Sigmoid colon (tissue), 3 donors: ENCODE data around the gene AUTS2.

ENCODE experiments used
- CTCF ChIP-seq, 4 experiments: fragments of 450-650 bp in 3 of 4; fragments of 200-600 bp in 1 of 4; IDR thresholded peaks; one replicate each; pipeline ENCODE4 v1.5.1; 2016 to 2019; ENCODE audit warnings: antibody characterized with exemption in 4 of 4, mild to moderate bottlenecking in 3 of 4, moderate library complexity in 2 of 4
- POLR2A ChIP-seq, 2 donors: fragments of 450-650 bp; IDR thresholded peaks; one replicate each; pipeline ENCODE4 v1.6.1; 2016; ENCODE audit warnings: antibody characterized with exemption in 2 of 2, mild to moderate bottlenecking in 2 of 2, moderate library complexity in 2 of 2

GRCh38 chr7:70728872-70729552 lies 1130.7 kb downstream of the AUTS2 start:
- TF ChIP-seq POLR2A (IDR thresholded peaks at IDR 0.05) (no peak), CTCF (IDR thresholded peaks at IDR 0.05) (no peak)
